GM12878 (cell line): ENCODE measurements around the gene FGGY. TPM values are rescaled to one million over a fixed set of nuclear protein-coding genes. Genes with fewer than 3 reads are reported as not detected.

Experiments
- ATAC-seq: fragments of 200-7000 bp; cut with Tn5 transposase; 3 replicates; pipeline ENCODE4 v1.9.1; 2020; ENCODE audit warnings: mild to moderate bottlenecking, moderate library complexity
- BruUV-seq: library from RNA; stranded (reverse); fragments of 400-500 nt; replicated peaks from 2 replicates; lab custom pipeline; 2021; lab: Mats Ljungman, UMichigan
- CTCF ChIA-PET: fragments of 300-600 bp; sonication (Branson Sonifier 250); formaldehyde crosslinking; extraction: SDS; loops from one replicate; lab custom pipeline; 2021; ENCODE audit warnings: inconsistent platforms; lab: Yijun Ruan, JAX
- POLR2A ChIA-PET: fragments of 350-600 bp; formaldehyde crosslinking; extraction: SDS; loops from one replicate; lab custom pipeline; 2021; ENCODE audit warnings: inconsistent platforms; lab: Charles Lee
- RAD21 ChIA-PET: fragments of 300-600 bp; sonication (Branson Sonifier 250); formaldehyde crosslinking; loops from one replicate; lab custom pipeline; 2023; ENCODE audit warnings: antibody characterized with exemption; ENCODE audit not compliant: unreplicated experiment; lab: Charles Lee
- SMC1A ChIA-PET: fragments of 300-600 bp; sonication (Branson Sonifier 250); formaldehyde crosslinking; loops from one replicate; lab custom pipeline; 2023; ENCODE audit not compliant: unreplicated experiment, uncharacterized antibody; lab: Charles Lee
- DNase-seq: peaks from one replicate; pipeline ENCODE4 v3.0.0-alpha.2; 2011; ENCODE audit warnings: low read depth, low spot score
- FAIRE-seq: peaks from 3 replicates; lab custom pipeline; 2011; peaks lifted over from hg19 to GRCh38; lab: Jason Lieb, UNC
- H2AFZ ChIP-seq: 2 replicates; pipeline ENCODE4 v1.6.0; 2011; ENCODE audit warnings: low read depth, low read length, control low read depth; ENCODE audit not compliant: control insufficient read depth
- H3K27ac ChIP-seq: 2 replicates; pipeline ENCODE4 v1.5.1; 2011; ENCODE audit warnings: control low read depth; ENCODE audit not compliant: control insufficient read depth, insufficient read depth
- H3K27me3 ChIP-seq, 2 experiments: replicated peaks in 1 of 2; 2 replicates each; pipeline versions ENCODE4 v1.6.0 to v1.6.1; 2011; ENCODE audit warnings: low read length in 1 of 2; ENCODE audit not compliant: control insufficient read depth in 2 of 2, insufficient read depth in 2 of 2
- H3K36me3 ChIP-seq, 2 experiments: 2 replicates each; pipeline ENCODE4 v1.5.1; 2011; ENCODE audit warnings: low read length in 1 of 2; ENCODE audit not compliant: control insufficient read depth in 2 of 2, insufficient read depth in 2 of 2
- H3K4me1 ChIP-seq: 2 replicates; pipeline ENCODE4 v1.6.1; 2011; ENCODE audit warnings: mild to moderate bottlenecking, low read length, moderate library complexity, mixed read lengths; ENCODE audit not compliant: control insufficient read depth, insufficient read depth
- H3K4me2 ChIP-seq: 2 replicates; pipeline ENCODE4 v1.6.0; 2011; ENCODE audit warnings: control low read depth; ENCODE audit not compliant: control insufficient read depth, insufficient read depth
- H3K4me3 ChIP-seq: fragments of 200-600 bp; sonication (generic); 2 replicates; pipeline ENCODE4 v1.5.1; 2016
- H3K79me2 ChIP-seq: 2 replicates; pipeline ENCODE4 v1.6.0; 2011; ENCODE audit warnings: low read length; ENCODE audit not compliant: control insufficient read depth, insufficient read depth
- H3K9ac ChIP-seq: 2 replicates; pipeline ENCODE4 v1.8.0; 2011; ENCODE audit warnings: low read length, control low read depth, mixed read lengths; ENCODE audit not compliant: control insufficient read depth, insufficient read depth
- H3K9me3 ChIP-seq: replicated peaks from 3 replicates; pipeline ENCODE4 v1.5.1; 2011; ENCODE audit warnings: mild to moderate bottlenecking, low read length; ENCODE audit not compliant: control insufficient read depth, insufficient read depth
- H4K20me1 ChIP-seq: 2 replicates; pipeline ENCODE4 v1.6.0; 2011; ENCODE audit not compliant: control insufficient read depth, insufficient read depth
- BCL11A ChIP-seq: IDR thresholded peaks from 2 replicates; pipeline ENCODE4 v1.6.1; 2011; ENCODE audit warnings: low read depth, low read length
- HDAC2 ChIP-seq: fragments of 200-600 bp; sonication (generic); IDR thresholded peaks from 2 replicates; pipeline ENCODE4 v1.6.1; 2017
- MYB ChIP-seq: fragments of 150-350 bp; IDR thresholded peaks from 2 replicates; pipeline ENCODE4 v1.6.1; 2014; ENCODE audit warnings: mild to moderate bottlenecking, low read depth, low read length, borderline replicate concordance
- SP1 ChIP-seq: IDR thresholded peaks from one replicate; pipeline ENCODE4 v1.6.1; 2011; ENCODE audit warnings: low read depth, low read length
- ZBED1 ChIP-seq: IDR thresholded peaks from 2 replicates; pipeline ENCODE4 v1.6.1; 2016; ENCODE audit warnings: borderline replicate concordance
- ZNF384 ChIP-seq: IDR thresholded peaks from 2 replicates; pipeline ENCODE4 v1.6.1; 2012; ENCODE audit warnings: low read depth, mild to moderate bottlenecking, low read length, improper control_type of control experiment, borderline replicate concordance
- WGBS: methylation state at CpG from one replicate; pipeline ENCODE4 v1.1.6; 2016; ENCODE audit warnings: low lambda C conversion rate; ENCODE audit not compliant: insufficient replicate concordance, insufficient coverage; ENCODE audit errors: missing lambda C conversion rate; 5-methylcytosine and 5-hydroxymethylcytosine counted together
- in situ Hi-C: fragments of 300-500 bp; cut with MboI; formaldehyde crosslinking; loops from 9 replicates; pipeline ENCODE4 v1.14.3; 2018; ENCODE audit warnings: mixed read lengths
- intact Hi-C: fragments of 100-400 bp; cut with micrococcal nuclease; formaldehyde crosslinking; loops from one replicate; pipeline ENCODE4 v1.14.2; 2022; ENCODE audit not compliant: unreplicated experiment
- polyA plus RNA-seq, 11 experiments: library from polyadenylated mRNA; depleted of rRNA in 4 of 11; unstranded in 6 of 11; stranded (reverse) in 5 of 11; fragments of >200 nt; fragmentation: Nextera tagmentation in 4 of 11; fragmentation: Illumina TruSeq in 1 of 11; extraction: Ambion mirVana in 4 of 11; extraction: Trizol in 1 of 11; gene quantifications; 1 replicate in 1 of 11; 2 replicates in 10 of 11; pipeline versions ENCODE4 v1.2.1 to v1.2.3, GENCODE V29; 2011 to 2016; ENCODE audit warnings: inconsistent platforms in 2 of 11, missing spikeins in 2 of 11, low read depth in 1 of 11
- total RNA-seq, 4 experiments: library from RNA; depleted of rRNA in 3 of 4; stranded (reverse); fragments of >200 nt in 3 of 4; fragmentation: Illumina TruSeq in 1 of 4; extraction: Trizol in 1 of 4; gene quantifications; 2 replicates each; pipeline versions ENCODE4 v1.2.1 to v1.2.3, GENCODE V29; 2013 to 2021
- TF ChIP-seq, protein P1 (sequence below), 3 experiments: IDR thresholded peaks in 2 of 3; conservative IDR thresholded peaks in 1 of 3; 2 replicates each; pipeline ENCODE4 v1.5.1; 2011; ENCODE audit warnings: low read depth in 3 of 3, low read length in 3 of 3, mild to moderate bottlenecking in 3 of 3, control low read depth in 2 of 3, moderate library complexity in 2 of 3, inconsistent platforms in 1 of 3, mixed read lengths in 1 of 3; ENCODE audit not compliant: control insufficient read depth in 2 of 3, insufficient read depth in 1 of 3; ENCODE audit errors: extremely low read depth in 1 of 3

The FGGY gene
- total and polyA plus RNA-seq, 10 of the 15 experiments (the other 5 are each of a cell fraction or from before 2014, with no cell fraction given): 6.2 to 11.9 (median 7.5) TPM

DNA sequence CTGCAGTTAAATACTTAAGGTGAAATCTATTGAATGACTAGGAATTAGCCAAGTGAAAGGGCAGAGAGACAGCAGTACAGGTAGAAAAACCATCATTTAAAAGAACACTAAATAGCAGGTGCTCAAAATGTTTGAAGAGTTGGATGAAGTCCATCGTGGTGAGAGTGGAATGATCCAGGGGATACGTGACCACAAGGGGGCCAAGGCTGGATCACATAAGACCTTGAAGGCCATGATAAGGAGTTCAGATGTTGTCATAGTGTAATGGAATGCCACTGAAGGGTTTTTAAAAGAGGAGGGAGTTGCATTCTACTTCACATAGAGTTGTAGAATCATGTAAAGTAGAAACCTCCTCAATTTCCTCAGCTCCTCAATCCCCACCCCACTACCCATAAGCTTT, 483.1 kb downstream of the FGGY start:
- no peak for FAIRE-seq
- in situ Hi-C loops: no loop called here
- ChIA-PET RAD21 (interaction anchor here (0.7 to 1.3 kb wide), 2 partner anchors 20 to 489 kb away, joined by 4 to 5 read pairs; no protein-coding TSS in a partner anchor), CTCF (interaction anchor here (1.5 to 3.1 kb wide), 2 partner anchors 21 to 167 kb away, joined by 5 to 19 read pairs; no protein-coding TSS in a partner anchor), POLR2A (no interaction called here), SMC1A (interaction anchor here (0.6 to 1.8 kb wide), 5 partner anchors 12 to 1350 kb away, joined by 3 to 5 read pairs (median 3); no protein-coding TSS in a partner anchor)
- DNase-seq: no peak
- Histone ChIP-seq H4K20me1 (no peaks in the 10 kb centered on the region), H2AFZ (no peak overlapping the region), H3K27me3 (no peaks in the 10 kb centered on the region), H3K4me2 (no peak overlapping the region), H3K36me3 (no peaks in the 10 kb centered on the region), H3K4me3 (no peak overlapping the region), H3K9me3 (no peaks in the 10 kb centered on the region), H3K9ac (no peak overlapping the region), H3K79me2 (no peaks in the 10 kb centered on the region), H3K27ac (no peak overlapping the region), H3K4me1 (no peaks in the 10 kb centered on the region)
- intact Hi-C loops: loop anchor here (5.0 kb wide), 1 partner anchor 167 kb away; no protein-coding TSS in a partner anchor
- 2% methylated on average over 2 of the region's 2 CpGs for WGBS
- no TSS peak for BruUV-seq
- TF ChIP-seq MYB: no peak
- TF ChIP-seq BCL11A: no peak
- TF ChIP-seq SP1: no peak
- TF ChIP-seq ZBED1: no peak
- no peak for TF ChIP-seq ZNF384
- TF ChIP-seq, protein P1, sequence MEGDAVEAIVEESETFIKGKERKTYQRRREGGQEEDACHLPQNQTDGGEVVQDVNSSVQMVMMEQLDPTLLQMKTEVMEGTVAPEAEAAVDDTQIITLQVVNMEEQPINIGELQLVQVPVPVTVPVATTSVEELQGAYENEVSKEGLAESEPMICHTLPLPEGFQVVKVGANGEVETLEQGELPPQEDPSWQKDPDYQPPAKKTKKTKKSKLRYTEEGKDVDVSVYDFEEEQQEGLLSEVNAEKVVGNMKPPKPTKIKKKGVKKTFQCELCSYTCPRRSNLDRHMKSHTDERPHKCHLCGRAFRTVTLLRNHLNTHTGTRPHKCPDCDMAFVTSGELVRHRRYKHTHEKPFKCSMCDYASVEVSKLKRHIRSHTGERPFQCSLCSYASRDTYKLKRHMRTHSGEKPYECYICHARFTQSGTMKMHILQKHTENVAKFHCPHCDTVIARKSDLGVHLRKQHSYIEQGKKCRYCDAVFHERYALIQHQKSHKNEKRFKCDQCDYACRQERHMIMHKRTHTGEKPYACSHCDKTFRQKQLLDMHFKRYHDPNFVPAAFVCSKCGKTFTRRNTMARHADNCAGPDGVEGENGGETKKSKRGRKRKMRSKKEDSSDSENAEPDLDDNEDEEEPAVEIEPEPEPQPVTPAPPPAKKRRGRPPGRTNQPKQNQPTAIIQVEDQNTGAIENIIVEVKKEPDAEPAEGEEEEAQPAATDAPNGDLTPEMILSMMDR (IDR thresholded peaks at IDR 0.05 in 2 of 3, conservative IDR thresholded peaks at IDR 0.05 in 1 of 3; ENCODE audit: control insufficient read depth in 2 of 3, extremely low read depth in 1 of 3, insufficient read depth in 1 of 3, low read depth in 3 of 3, low read length in 3 of 3): peak in 1 of 3 experiments; percentile 23; a peak in 1 of 6 replicates
- no peak for ATAC-seq

DNA sequence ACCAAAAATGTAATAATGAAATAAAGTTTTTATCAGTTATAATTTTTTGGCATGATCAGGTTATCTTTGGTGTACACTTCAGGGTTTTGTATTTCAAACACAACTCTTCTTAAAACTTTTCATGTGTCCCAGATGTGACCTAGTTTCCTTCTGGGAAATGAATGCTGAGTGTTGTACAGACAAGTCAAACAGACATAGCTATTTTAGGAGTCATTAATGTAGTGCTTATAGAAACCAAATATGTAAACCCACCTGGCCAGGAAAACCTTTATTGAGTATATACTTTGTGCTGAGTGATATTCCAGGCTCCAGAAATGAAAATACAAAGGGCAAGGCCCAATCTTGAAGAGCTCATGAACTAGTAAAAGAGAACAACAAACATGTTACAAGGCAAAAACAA, 491.9 kb downstream of the FGGY start:
- Histone ChIP-seq H3K79me2 (no peaks in the 10 kb centered on the region), H3K27me3 (no peaks in the 10 kb centered on the region), H2AFZ (no peak overlapping the region), H4K20me1 (no peaks in the 10 kb centered on the region), H3K4me3 (no peak overlapping the region), H3K4me2 (no peak overlapping the region), H3K27ac (no peak overlapping the region), H3K9ac (no peak overlapping the region), H3K36me3 (no peaks in the 10 kb centered on the region), H3K4me1 (no peaks in the 10 kb centered on the region), H3K9me3 (no peaks in the 10 kb centered on the region; the same call in 2 of the 3 replicates)
- RAD21 ChIA-PET: no interaction called here
- FAIRE-seq: no peak
- intact Hi-C loops (no loop called here), in situ Hi-C loops (no loop called here)
- TF ChIP-seq HDAC2: no peak
- SMC1A ChIA-PET: no interaction called here
- ATAC-seq: no peak
- CTCF ChIA-PET: no interaction called here
- BruUV-seq: no TSS peak
- POLR2A ChIA-PET: no interaction called here
- no peak for DNase-seq
